HUES64 (cell line): ENCODE measurements around the gene BBS1.

Experiments used
- H3K27ac ChIP-seq: 2 replicates; pipeline ENCODE4 v1.7.0; 2013; ENCODE audit warnings: low read depth, low read length, inconsistent platforms
- H3K27me3 ChIP-seq: 2 replicates; pipeline ENCODE4 v1.6.1; 2013; ENCODE audit warnings: mild to moderate bottlenecking, low read length; ENCODE audit not compliant: insufficient read depth
- H3K36me3 ChIP-seq: 2 replicates; pipeline ENCODE4 v1.6.1; 2013; ENCODE audit warnings: mild to moderate bottlenecking, low read length; ENCODE audit not compliant: insufficient read depth
- H3K4me1 ChIP-seq: 2 replicates; pipeline ENCODE4 v1.6.1; 2013; ENCODE audit warnings: mild to moderate bottlenecking, low read length, moderate library complexity; ENCODE audit not compliant: insufficient read depth
- H3K4me3 ChIP-seq: 2 replicates; pipeline ENCODE4 v1.5.1; 2013; ENCODE audit warnings: mild to moderate bottlenecking, low read length, moderate library complexity
- H3K9ac ChIP-seq: 2 replicates; pipeline ENCODE4 v1.6.1; 2013; ENCODE audit warnings: mild to moderate bottlenecking, low read depth, low read length
- H3K9me3 ChIP-seq: 2 replicates; pipeline ENCODE4 v1.6.1; 2013; ENCODE audit warnings: low read depth, low read length; ENCODE audit not compliant: insufficient read depth
- WGBS: fragments of 150-250, 120-280 bp; methylation state at CpG from one replicate; pipeline ENCODE4 v1.1.7; 2013; ENCODE audit warnings: missing lambda C conversion rate; 5-methylcytosine and 5-hydroxymethylcytosine counted together

Gene BBS1

GRCh38 chr11:66564538-66564937 is 54.1 kb downstream of the BBS1 start:
- no peaks in the 10 kb centered on the region for H3K4me1 ChIP-seq
- no peak overlapping the region for H3K27ac ChIP-seq
- H3K4me3 ChIP-seq, result no peak overlapping the region
- no peak overlapping the region for H3K9ac ChIP-seq
- WGBS, result 92% methylated on average over 14 of the region's 14 CpGs
- H3K36me3 ChIP-seq, result peaks cover 31% of the 10 kb centered on the region; the same call in 1 of the 2 replicates
- no peaks in the 10 kb centered on the region for H3K27me3 ChIP-seq
- H3K9me3 ChIP-seq, result no peaks in the 10 kb centered on the region

DNA sequence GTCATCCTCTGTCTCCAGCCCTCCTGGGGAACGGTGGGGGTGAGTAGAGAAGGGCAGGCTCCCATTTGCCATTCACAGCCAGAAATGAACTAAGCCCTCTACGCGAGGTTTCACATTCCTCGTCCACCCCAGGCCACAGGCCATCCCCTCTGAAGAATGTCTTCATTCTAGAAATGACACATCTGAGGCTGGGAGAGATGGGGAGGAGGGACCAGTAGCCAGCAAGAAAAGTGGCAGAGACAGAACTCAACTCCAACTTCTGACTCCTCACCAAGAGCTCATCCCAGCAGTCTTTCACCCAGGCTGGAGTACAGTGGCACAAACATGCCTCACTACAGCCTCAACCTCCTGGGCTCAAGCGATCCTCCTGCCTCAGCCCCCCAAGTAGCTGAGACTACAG is 54.5 kb downstream of the BBS1 start:
- 97% methylated on average over 5 of the region's 5 CpGs for WGBS
- Histone ChIP-seq H3K36me3 (peaks cover 31% of the 10 kb centered on the region; the same call in 1 of the 2 replicates), H3K27ac (no peak overlapping the region), H3K27me3 (no peaks in the 10 kb centered on the region), H3K4me3 (no peak overlapping the region), H3K4me1 (peaks cover 3% of the 10 kb centered on the region), H3K9ac (no peak overlapping the region), H3K9me3 (no peaks in the 10 kb centered on the region)

- H3K27me3 ChIP-seq, result no peaks in the 10 kb centered on the region
- no peak overlapping the region for H3K27ac ChIP-seq
- WGBS, result 95% methylated on average over 8 of the region's 8 CpGs
- H3K9me3 ChIP-seq, result no peaks in the 10 kb centered on the region
- no peak overlapping the region for H3K4me3 ChIP-seq
- H3K4me1 ChIP-seq, result peaks cover 14% of the 10 kb centered on the region
- H3K36me3 ChIP-seq, result peaks cover 21% of the 10 kb centered on the region; the same call in 1 of the 2 replicates
- H3K9ac ChIP-seq, result no peak overlapping the region
Measured at GRCh38 chr11:66566221-66566620, 55.8 kb downstream of the BBS1 start.

DNA sequence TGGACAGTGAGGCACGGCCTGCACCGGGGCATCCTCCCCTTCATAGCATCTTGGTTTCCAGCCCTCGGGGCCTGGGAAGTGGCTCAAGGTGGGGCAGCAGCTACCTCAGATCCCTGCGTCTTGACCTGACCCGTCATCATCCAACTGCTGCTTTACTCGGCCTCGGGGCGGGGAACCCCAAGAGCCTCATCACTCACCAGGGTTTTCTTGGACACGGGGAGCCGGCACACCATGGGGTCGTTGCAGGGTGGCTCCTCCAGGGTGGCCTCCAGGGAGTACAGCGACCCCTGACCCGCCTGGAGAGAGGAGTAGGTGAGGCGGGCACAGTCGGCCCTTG is 57.3 kb downstream of the BBS1 start:
- peaks cover 7% of the 10 kb centered on the region; the same call in 1 of the 2 replicates for H3K36me3 ChIP-seq
- H3K27ac ChIP-seq, result no peak overlapping the region
- 84% methylated on average over 15 of the region's 15 CpGs for WGBS
- H3K4me1 ChIP-seq, result peaks cover 14% of the 10 kb centered on the region
- no peaks in the 10 kb centered on the region for H3K27me3 ChIP-seq
- peaks cover 4% of the 10 kb centered on the region; the same call in 1 of the 2 replicates for H3K9me3 ChIP-seq
- H3K9ac ChIP-seq, result no peak overlapping the region
- peak overlapping the region; percentile 39 for H3K4me3 ChIP-seq

GRCh38 chr11:66568124-66568916 is 57.9 kb downstream of the BBS1 start, which contains the start of gene CTSF:
Gene CTSF (minus strand): TSS chr11:66568606. CDS start chr11:66568486, 120 bp downstream.
- H3K4me3 ChIP-seq, result peak within 1 kb of the TSS; percentile 39
- WGBS, result 69% methylated on average over 77 of the region's 77 CpGs
- H3K9ac ChIP-seq, result peak within 1 kb of the TSS; percentile 37; the same call in 1 of the 2 replicates
- H3K27me3 ChIP-seq, result no peaks in the 10 kb centered on the region
- H3K4me1 ChIP-seq, result peaks cover 14% of the 10 kb centered on the region
- peaks cover 4% of the 10 kb centered on the region; the same call in 1 of the 2 replicates for H3K9me3 ChIP-seq
- H3K36me3 ChIP-seq, result peaks cover under 1% of the 10 kb centered on the region; the same call in 1 of the 2 replicates
- peak within 1 kb of the TSS; percentile 99; the same call in 1 of the 2 replicates for H3K27ac ChIP-seq

- 90% methylated on average over 7 of the region's 7 CpGs for WGBS
Measured at GRCh38 chr11:66569076-66569475, 58.6 kb downstream of the BBS1 start.

GRCh38 chr11:66570079-66570849 is 59.8 kb downstream of the BBS1 start:
- H3K36me3 ChIP-seq, result no peaks in the 10 kb centered on the region
- H3K4me3 ChIP-seq, result no peak overlapping the region
- 47% methylated on average over 4 of the region's 5 CpGs for WGBS
- H3K27me3 ChIP-seq, result no peaks in the 10 kb centered on the region
- H3K4me1 ChIP-seq, result peaks cover 14% of the 10 kb centered on the region
- H3K27ac ChIP-seq, result peak overlapping the region; percentile 99
- peak overlapping the region; percentile 63 for H3K9ac ChIP-seq
- peaks cover 4% of the 10 kb centered on the region; the same call in 1 of the 2 replicates for H3K9me3 ChIP-seq

More at GRCh38 chr11:66569076-66569475, 58.6 kb downstream of the BBS1 start:
- Histone ChIP-seq H3K27ac (peak overlapping the region; percentile 99; the same call in 1 of the 2 replicates), H3K36me3 (no peaks in the 10 kb centered on the region), H3K4me1 (peaks cover 14% of the 10 kb centered on the region), H3K9ac (no peak overlapping the region), H3K27me3 (no peaks in the 10 kb centered on the region), H3K9me3 (peaks cover 4% of the 10 kb centered on the region; the same call in 1 of the 2 replicates), H3K4me3 (no peak overlapping the region)

DNA sequence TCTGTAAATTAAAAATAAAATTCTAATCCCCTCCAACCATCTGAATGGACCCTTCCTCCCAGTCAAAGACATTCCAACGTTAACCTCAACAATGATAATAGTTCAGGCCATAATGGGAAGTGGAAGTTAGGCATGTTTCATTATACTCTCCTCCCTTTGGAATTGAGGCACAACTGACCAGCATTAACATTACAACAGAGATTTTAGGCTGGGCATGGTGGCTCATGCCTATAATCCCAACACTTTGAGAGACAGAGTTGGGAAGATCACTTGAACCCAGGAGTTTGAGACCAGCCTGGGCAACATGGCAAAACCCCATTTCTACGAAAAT is 60.4 kb downstream of the BBS1 start:
- Histone ChIP-seq H3K4me3 (no peak overlapping the region), H3K4me1 (peaks cover 14% of the 10 kb centered on the region), H3K27ac (peak overlapping the region; percentile 99), H3K36me3 (no peaks in the 10 kb centered on the region), H3K9ac (peak overlapping the region; percentile 63; the same call in 1 of the 2 replicates), H3K27me3 (no peaks in the 10 kb centered on the region), H3K9me3 (peaks cover 4% of the 10 kb centered on the region; the same call in 1 of the 2 replicates)
- 94% methylated on average over 1 of the region's 2 CpGs for WGBS

DNA sequence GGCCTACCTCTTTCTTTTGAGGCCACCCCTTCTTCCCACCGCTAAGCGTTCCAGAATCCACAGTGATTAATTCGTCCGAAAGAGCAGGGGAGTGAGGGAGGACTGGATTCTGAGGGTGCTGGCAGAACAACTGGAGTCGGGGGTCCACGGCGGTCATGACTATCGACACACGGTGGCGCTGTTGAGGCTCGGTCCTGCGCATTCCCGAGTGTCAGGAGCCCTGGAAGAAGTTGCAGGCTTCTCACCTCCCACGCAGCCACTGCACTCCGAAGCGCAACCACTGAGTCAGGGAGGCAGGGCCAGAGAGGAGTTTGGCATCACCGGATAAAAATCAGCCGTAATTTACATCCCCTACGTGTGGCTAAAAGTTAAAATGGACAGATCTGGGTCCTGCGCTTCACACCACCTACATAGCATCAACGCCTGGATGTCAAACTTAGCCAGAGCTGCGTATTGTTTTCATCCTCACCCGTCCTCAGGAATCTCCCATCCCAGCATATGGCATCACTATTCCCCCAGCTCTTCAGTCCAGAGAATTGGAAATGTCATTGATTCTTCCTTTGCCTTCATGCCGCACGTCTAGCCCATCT is 68.7 kb downstream of the BBS1 start:
- Histone ChIP-seq H3K4me1 (no peaks in the 10 kb centered on the region), H3K4me3 (no peak overlapping the region), H3K27me3 (peaks cover 6% of the 10 kb centered on the region; the same call in 1 of the 2 replicates), H3K9ac (no peak overlapping the region), H3K36me3 (no peaks in the 10 kb centered on the region), H3K27ac (no peak overlapping the region), H3K9me3 (0 out of 2 replicates have a peak, but pooled peaks cover 9% of the 10 kb centered on the region)
- WGBS, result 27% methylated on average over 25 of the region's 25 CpGs

GRCh38 chr11:66580803-66581202 is 70.4 kb downstream of the BBS1 start:
- H3K27me3 ChIP-seq, result peaks cover 6% of the 10 kb centered on the region; the same call in 1 of the 2 replicates
- no peaks in the 10 kb centered on the region for H3K4me1 ChIP-seq
- H3K36me3 ChIP-seq, result no peaks in the 10 kb centered on the region
- no peak overlapping the region for H3K9ac ChIP-seq
- no peak overlapping the region for H3K4me3 ChIP-seq
- no peak overlapping the region for H3K27ac ChIP-seq
- WGBS, result 93% methylated on average over 5 of the region's 5 CpGs
- H3K9me3 ChIP-seq, result 0 out of 2 replicates have a peak, but pooled peaks cover 9% of the 10 kb centered on the region
